Activated CD4-positive, alpha-beta T cell treated with anti-CD3 and anti-CD28 coated beads, Interleukin-2, amount 50 U/mL, for 4 hours (primary cell): ENCODE results near the gene ATP6V0C.
A peak's percentile ranks its signal among the peaks of the same experiment; 100 is the strongest.
"Not testable (repeated sequence)": the region's sequence is repeated elsewhere in the genome, so short reads cannot be mapped to it uniquely, and the experiment has no call there.

Experiments used
- DNase-seq, 2 experiments: peaks; one replicate each; pipeline ENCODE4 v3.0.0-alpha.2; 2020

The ATP6V0C gene

DNA sequence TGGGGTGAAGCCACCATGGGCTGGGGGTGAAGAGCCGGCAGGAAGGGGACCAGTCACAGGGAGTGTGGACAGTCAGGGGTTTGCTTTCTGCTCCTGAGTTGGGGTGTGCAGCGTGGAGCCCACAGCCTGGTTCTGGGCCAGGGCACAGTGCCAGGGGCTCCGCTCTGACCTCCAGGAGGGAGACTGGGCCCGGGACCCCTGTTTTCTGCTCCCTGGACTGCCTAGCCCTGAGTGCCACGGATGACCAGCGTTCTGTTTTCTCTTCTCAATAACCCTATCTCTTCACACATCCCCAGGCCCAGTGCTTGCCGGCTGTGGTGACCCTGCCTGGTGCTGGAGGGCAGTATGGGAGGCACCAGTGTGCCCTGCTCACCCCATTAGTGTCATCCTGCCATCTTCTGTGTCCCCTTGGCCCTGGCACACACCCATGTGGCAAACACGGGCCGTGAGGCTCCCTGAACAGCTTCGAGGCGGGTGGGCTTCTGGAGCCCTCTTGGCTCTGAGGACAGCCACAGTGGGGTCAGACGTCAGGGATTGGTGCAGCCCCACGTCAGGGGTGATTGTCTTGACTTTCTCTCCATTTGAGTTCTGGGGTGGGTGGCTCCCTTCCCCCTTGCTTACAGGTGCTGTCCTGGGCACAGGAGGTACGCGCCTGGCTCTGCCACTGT, 16.3 kb downstream of the ATP6V0C start:
- no peak for DNase-seq

DNA sequence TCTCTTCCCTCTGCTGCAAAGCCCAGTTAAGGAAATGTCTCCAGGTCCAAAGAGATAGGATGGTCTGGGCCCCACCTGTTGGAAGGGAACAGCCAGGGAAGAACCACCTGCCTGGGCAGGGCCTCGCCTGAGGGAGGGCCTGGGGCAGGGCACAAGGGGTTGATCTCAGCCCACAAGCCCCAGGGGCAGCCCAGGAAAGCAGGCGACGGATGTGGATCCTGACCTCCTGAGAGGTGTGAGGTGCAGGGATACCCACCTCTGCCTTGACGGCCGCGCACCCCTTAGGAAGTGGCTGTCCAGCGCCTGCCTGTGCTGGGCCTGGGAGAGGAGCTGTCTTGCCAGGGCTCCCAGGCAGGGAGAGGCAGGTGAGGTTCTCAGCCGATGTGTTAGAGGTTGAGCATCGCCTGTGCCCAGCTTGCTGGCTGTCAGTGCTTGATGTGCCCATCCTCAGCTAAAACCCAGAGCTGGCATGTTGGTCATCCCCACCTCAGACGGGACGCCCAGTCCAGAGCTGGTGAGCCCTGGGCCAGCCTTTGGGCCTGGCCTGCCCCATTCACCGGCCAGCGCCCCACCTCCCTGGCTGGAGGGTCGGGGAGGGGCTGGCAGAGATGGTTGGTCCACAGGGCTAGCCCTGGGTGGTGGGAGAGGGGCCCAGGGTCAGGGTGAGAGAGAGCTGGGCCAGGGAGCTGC, 17.0 kb downstream of the ATP6V0C start:
- DNase-seq: no peak

GRCh38 chr16:2531371-2531695, 17.6 kb downstream of the ATP6V0C start, which contains the start of gene CEMP1:
CEMP1 (minus strand) TSS chr16:2531408; CDS start chr16:2531073, 335 bp downstream.
- DNase-seq: no peak

DNA sequence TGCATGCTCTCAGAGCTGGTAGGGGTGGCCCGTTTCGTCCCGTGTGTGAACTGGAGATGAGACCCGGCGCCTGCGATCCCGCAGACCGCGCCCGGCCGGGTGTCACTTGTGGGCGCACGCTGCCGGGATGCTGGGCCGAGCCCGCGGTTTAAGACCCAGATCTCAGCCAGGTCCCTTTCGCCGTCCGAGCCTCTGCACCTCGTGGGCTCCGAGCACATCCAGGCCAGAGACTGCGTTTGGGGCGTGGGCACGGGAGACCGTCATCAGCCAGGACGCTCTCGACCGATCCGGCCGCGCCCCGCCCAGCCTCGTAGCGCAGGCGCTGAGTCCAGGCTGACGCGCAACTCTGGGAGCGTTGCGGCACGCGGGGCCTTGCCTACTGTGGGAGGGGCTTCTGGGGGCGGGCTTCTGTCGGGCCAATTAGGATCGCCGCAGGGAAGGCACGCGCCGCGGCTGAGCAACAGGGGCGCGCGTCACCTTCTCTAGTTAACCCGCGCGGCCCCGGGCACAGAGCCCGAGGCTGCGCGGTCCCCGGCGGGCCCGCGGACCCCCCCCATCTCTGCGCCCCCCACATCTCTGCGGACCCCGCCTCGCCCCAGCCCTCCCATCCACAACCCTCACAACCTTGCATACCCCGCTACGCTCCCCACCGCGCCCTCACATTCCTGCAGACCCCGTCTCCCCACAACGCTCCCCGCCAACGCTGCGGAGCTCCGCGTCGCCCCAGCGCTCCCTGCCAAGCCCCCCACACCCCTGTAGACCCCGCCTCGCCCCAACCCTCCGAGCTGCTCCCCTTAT, 18.1 kb downstream of the ATP6V0C start:
- DNase-seq: peak; percentile 96 to 97

GRCh38 chr16:2532494-2533141, 18.9 kb downstream of the ATP6V0C start:
- DNase-seq: peak; percentile 37 to 43

DNA sequence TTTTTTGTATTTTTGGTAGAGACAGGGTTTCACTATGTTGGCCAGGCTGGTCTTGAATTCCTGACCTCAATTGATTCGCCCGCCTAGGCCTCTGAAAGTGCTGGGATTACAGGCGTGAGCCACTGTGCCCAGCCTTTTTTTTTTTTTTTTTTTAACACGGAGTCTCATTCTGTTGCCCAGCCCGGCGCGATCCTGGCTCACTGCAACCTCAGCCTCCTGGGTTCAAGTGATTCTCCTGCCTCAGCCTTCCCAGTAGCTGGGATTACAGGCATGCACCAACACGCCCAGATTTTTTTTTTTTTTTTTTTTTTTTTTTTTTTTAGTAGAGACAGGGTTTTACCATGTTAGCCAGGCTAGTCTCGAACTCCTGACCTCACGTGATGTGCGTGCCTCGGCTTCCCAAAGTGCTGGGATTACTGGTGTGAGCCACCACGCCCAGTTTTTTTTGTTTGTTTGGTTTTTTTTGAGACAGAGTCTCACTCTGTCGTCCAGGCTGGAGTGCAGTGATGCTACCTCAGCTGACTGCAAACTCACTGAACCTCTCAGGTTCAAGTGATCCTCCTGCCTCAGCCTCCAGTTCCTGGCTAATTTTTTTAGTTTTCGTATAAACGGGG, 19.5 kb downstream of the ATP6V0C start:
- DNase-seq: not testable (repeated sequence)

- no peak for DNase-seq
Observed at GRCh38 chr16:2533912-2534311, 20.2 kb downstream of the ATP6V0C start.

- not testable (repeated sequence) for DNase-seq
Observed at GRCh38 chr16:2534335-2534734, 20.6 kb downstream of the ATP6V0C start.

GRCh38 chr16:2535625-2536013, 21.9 kb downstream of the ATP6V0C start:
- no peak for DNase-seq

GRCh38 chr16:2537451-2538379, 24.0 kb downstream of the ATP6V0C start, which contains the start of gene PDPK1:
PDPK1 (plus strand) TSS chr16:2538021; CDS start chr16:2538113, 92 bp downstream.
- DNase-seq: peak; percentile 88 to 92

DNA sequence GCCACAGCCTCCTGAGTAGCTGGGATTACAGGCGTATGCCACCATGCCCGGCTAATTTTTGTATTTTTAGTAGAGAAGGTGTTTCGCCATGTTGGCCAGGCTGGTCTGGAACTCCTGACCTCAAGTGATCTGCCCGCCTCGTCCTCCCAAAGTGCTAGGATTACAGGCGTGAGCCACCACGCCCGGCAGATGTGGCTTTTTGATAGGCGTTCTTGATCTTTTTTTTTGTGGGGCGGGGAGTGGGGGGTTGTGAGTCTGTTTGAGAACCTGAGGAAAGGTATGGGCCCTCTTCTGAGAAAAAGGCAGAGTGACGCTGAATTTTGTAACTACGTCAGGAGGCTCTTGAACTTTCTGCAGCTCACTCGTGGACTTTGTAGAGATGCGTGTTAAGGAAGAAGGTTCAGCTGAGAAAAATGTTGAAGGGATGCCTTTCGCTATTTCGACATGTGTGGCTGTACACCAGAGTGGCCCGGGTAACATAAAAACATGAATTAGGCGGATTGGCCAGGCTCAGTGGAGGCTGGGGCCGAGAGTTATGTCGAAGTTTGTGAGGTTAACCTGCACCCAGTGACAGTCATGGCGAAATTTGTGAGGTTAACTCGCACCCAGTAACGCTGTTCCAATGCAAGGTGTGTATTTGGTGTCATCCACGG, 25.6 kb downstream of the ATP6V0C start:
- not testable (repeated sequence) for DNase-seq

- DNase-seq: peak; percentile 28 to 37
Observed at GRCh38 chr16:2539845-2540458, 26.2 kb downstream of the ATP6V0C start.

DNA sequence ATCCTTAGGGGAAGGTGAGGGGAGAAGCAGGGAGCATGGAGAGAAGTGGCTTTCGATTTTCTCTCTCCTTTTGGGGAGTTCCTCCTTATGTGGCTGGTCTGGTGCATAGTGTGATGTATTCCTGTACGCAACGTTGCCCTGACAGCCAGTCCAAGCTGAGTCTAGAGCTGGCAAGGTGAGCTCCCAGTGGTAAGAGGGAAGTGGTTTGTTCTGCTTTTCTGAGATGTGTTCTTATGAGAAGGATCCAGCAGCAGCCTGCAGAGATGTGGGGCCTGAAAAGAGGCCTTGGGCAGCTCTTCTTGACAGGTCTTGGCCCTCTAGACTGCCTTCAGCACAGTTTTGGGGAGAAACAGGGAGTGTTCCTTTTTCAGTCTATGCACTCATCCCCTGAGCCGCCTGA, 27.2 kb downstream of the ATP6V0C start:
- not testable (repeated sequence) for DNase-seq

DNA sequence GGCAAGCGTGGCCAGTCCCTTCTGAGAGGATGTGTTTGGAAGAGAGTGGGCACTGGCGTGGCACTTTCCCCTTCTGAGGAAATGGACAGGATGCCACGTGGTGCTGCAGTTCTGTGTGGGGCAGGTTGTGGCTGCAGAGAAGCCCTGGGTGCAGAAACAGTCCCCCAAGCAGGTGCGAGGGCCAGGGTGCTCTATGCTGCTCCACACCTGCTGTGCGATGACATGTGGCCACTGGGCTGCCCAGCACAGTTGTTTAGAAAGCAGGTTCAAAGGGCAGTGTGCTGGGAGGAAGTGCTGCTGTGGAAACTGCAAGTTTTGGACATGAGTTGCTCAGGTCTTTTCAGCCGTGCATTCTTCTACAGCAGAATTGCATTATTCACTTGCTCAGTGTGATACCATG, 27.7 kb downstream of the ATP6V0C start:
- DNase-seq: not testable (repeated sequence)

DNA sequence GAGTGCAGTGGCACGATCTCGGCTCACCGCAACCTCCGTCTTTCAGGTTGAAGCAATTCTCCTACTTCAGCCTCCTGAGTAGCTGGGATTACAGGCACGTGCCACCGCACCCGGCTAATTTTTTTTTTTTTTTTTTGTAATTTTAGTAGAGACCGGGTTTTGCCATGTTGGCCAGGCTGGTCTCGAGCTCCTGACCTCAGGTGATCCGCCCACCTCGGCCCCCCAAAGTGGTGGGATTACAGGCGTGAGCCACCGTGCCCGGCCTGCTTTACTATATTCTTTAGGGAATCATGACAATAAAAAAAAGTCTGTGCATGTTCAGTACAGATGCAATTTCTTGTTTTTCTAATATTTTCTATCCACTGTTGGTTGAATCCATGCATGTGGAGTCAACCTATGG, 30.0 kb downstream of the ATP6V0C start:
- DNase-seq: not testable (repeated sequence)

GRCh38 chr16:2550283-2550878, 36.6 kb downstream of the ATP6V0C start:
- not testable (repeated sequence) for DNase-seq

GRCh38 chr16:2551420-2551889, 37.7 kb downstream of the ATP6V0C start:
- DNase-seq: not testable (repeated sequence)

GRCh38 chr16:2554709-2555425, 41.1 kb downstream of the ATP6V0C start:
- DNase-seq: not testable (repeated sequence)

DNA sequence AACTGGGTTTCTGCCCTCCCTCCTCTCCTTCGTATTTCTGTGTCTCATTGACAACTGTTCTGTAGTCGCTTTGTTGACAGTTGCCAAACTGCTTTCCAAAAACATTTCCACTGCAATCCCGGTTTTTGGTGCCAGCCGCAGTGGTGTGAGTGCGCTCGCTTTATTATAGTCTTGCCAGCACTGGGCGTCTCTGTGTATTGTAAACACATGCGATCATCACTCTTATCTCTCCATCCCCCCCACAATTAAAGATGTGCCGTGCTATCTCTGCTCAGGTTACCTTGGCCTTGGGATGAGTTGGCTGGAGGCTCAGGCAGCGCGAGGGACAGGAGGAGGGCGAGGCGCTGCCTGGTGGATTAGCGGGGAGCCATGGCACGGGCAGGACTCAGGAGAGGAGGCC, 43.4 kb downstream of the ATP6V0C start:
- DNase-seq: not testable (repeated sequence)
